ENCODE measurements around the gene STK10.
"Not testable (repeated sequence)": the region's sequence is repeated elsewhere in the genome, so short reads cannot be mapped to it uniquely, and the experiment has no call there.

The STK10 gene

GRCh38 chr5:172153695-172154094 is 34.3 kb downstream of the STK10 start:
- WGBS, 2 experiments: 91% methylated on average over 3 of the region's 3 CpGs
- no peak overlapping the region for H3K27ac ChIP-seq (ENCODE audit: insufficient read depth, low read depth, low read length, poor library complexity, severe bottlenecking)
- no peaks in the 10 kb centered on the region for H3K36me3 ChIP-seq (ENCODE audit: control insufficient read depth, insufficient read depth, low read length)

GRCh38 chr5:172151661-172152210 is 36.3 kb downstream of the STK10 start:
- Histone ChIP-seq H3K27me3 (ENCODE audit: control insufficient read depth, insufficient read depth, low read length, poor library complexity, severe bottlenecking) (no peaks in the 10 kb centered on the region), H3K27ac (ENCODE audit: insufficient read depth, low read depth, low read length, poor library complexity, severe bottlenecking) (no peak overlapping the region), H3K36me3 (ENCODE audit: control insufficient read depth, insufficient read depth, low read length) (no peaks in the 10 kb centered on the region), H3K4me3 (ENCODE audit: insufficient read depth, low read depth, low read length) (no peak overlapping the region), H3K4me1 (ENCODE audit: control insufficient read depth, insufficient read depth, low read length) (no peaks in the 10 kb centered on the region), H3K9me3 (ENCODE audit: control insufficient read depth, low read length) (no peaks in the 10 kb centered on the region)
- WGBS, 2 experiments: 77 to 83% methylated on average over 10 of the region's 10 CpGs

More at GRCh38 chr5:172153695-172154094, 34.3 kb downstream of the STK10 start:
- H3K4me3 ChIP-seq (ENCODE audit: insufficient read depth, low read depth, low read length): no peak overlapping the region
- no peaks in the 10 kb centered on the region for H3K9me3 ChIP-seq (ENCODE audit: control insufficient read depth, low read length)
- H3K4me1 ChIP-seq (ENCODE audit: control insufficient read depth, insufficient read depth, low read length): no peaks in the 10 kb centered on the region
- H3K27me3 ChIP-seq (ENCODE audit: control insufficient read depth, insufficient read depth, low read length, poor library complexity, severe bottlenecking): no peaks in the 10 kb centered on the region

- H3K9me3 ChIP-seq (ENCODE audit: control insufficient read depth, low read length): no peaks in the 10 kb centered on the region
These were observed 37.3 kb downstream of the STK10 start for GRCh38 chr5:172150514-172151425.

GRCh38 chr5:172149481-172149880 is 38.5 kb downstream of the STK10 start:
- not testable (repeated sequence) for H3K27me3 ChIP-seq (ENCODE audit: control insufficient read depth, insufficient read depth, low read length, poor library complexity, severe bottlenecking); H3K4me1 ChIP-seq (ENCODE audit: control insufficient read depth, insufficient read depth, low read length); H3K36me3 ChIP-seq (ENCODE audit: control insufficient read depth, insufficient read depth, low read length); H3K27ac ChIP-seq (ENCODE audit: insufficient read depth, low read depth, low read length, poor library complexity, severe bottlenecking); H3K4me3 ChIP-seq (ENCODE audit: insufficient read depth, low read depth, low read length); H3K9me3 ChIP-seq (ENCODE audit: control insufficient read depth, low read length)
- WGBS, 2 experiments: 79 to 87% methylated on average over 11 of the region's 11 CpGs

More at GRCh38 chr5:172150514-172151425, 37.3 kb downstream of the STK10 start:
- Histone ChIP-seq H3K27ac (ENCODE audit: insufficient read depth, low read depth, low read length, poor library complexity, severe bottlenecking) (no peak overlapping the region), H3K27me3 (ENCODE audit: control insufficient read depth, insufficient read depth, low read length, poor library complexity, severe bottlenecking) (no peaks in the 10 kb centered on the region), H3K4me3 (ENCODE audit: insufficient read depth, low read depth, low read length) (no peak overlapping the region), H3K36me3 (ENCODE audit: control insufficient read depth, insufficient read depth, low read length) (no peaks in the 10 kb centered on the region), H3K4me1 (ENCODE audit: control insufficient read depth, insufficient read depth, low read length) (no peaks in the 10 kb centered on the region)
- 90 to 92% methylated on average over 16 of the region's 16 CpGs for WGBS, 2 experiments

- no peak overlapping the region for H3K27ac ChIP-seq (ENCODE audit: insufficient read depth, low read depth, low read length, poor library complexity, severe bottlenecking)
- H3K36me3 ChIP-seq (ENCODE audit: control insufficient read depth, insufficient read depth, low read length): no peaks in the 10 kb centered on the region
- H3K9me3 ChIP-seq (ENCODE audit: control insufficient read depth, low read length): no peaks in the 10 kb centered on the region
- no peaks in the 10 kb centered on the region for H3K27me3 ChIP-seq (ENCODE audit: control insufficient read depth, insufficient read depth, low read length, poor library complexity, severe bottlenecking)
- 83 to 92% methylated on average over 3 of the region's 3 CpGs for WGBS, 2 experiments
- no peak overlapping the region for H3K4me3 ChIP-seq (ENCODE audit: insufficient read depth, low read depth, low read length)
- peaks cover 5% of the 10 kb centered on the region for H3K4me1 ChIP-seq (ENCODE audit: control insufficient read depth, insufficient read depth, low read length)
These were observed 39.0 kb downstream of the STK10 start for GRCh38 chr5:172149073-172149472.

GRCh38 chr5:172148381-172148780 is 39.6 kb downstream of the STK10 start:
- Histone ChIP-seq H3K9me3 (ENCODE audit: control insufficient read depth, low read length) (no peaks in the 10 kb centered on the region), H3K36me3 (ENCODE audit: control insufficient read depth, insufficient read depth, low read length) (no peaks in the 10 kb centered on the region), H3K27ac (ENCODE audit: insufficient read depth, low read depth, low read length, poor library complexity, severe bottlenecking) (no peak overlapping the region), H3K27me3 (ENCODE audit: control insufficient read depth, insufficient read depth, low read length, poor library complexity, severe bottlenecking) (no peaks in the 10 kb centered on the region), H3K4me1 (ENCODE audit: control insufficient read depth, insufficient read depth, low read length) (peaks cover 5% of the 10 kb centered on the region), H3K4me3 (ENCODE audit: insufficient read depth, low read depth, low read length) (no peak overlapping the region)
- 93 to 95% methylated on average over 9 of the region's 9 CpGs for WGBS, 2 experiments

GRCh38 chr5:172147857-172148256 is 40.2 kb downstream of the STK10 start:
- Histone ChIP-seq H3K4me3 (ENCODE audit: insufficient read depth, low read depth, low read length) (no peak overlapping the region), H3K4me1 (ENCODE audit: control insufficient read depth, insufficient read depth, low read length) (peaks cover 5% of the 10 kb centered on the region), H3K27ac (ENCODE audit: insufficient read depth, low read depth, low read length, poor library complexity, severe bottlenecking) (no peak overlapping the region), H3K27me3 (ENCODE audit: control insufficient read depth, insufficient read depth, low read length, poor library complexity, severe bottlenecking) (no peaks in the 10 kb centered on the region), H3K36me3 (ENCODE audit: control insufficient read depth, insufficient read depth, low read length) (no peaks in the 10 kb centered on the region), H3K9me3 (ENCODE audit: control insufficient read depth, low read length) (no peaks in the 10 kb centered on the region)
- WGBS, 2 experiments: 92 to 94% methylated on average over 10 of the region's 10 CpGs

- 95 to 96% methylated on average over 9 of the region's 9 CpGs for WGBS, 2 experiments
These were observed 41.3 kb downstream of the STK10 start for GRCh38 chr5:172146748-172147092.

GRCh38 chr5:172145870-172146747 is 41.9 kb downstream of the STK10 start:
- H3K4me3 ChIP-seq (ENCODE audit: insufficient read depth, low read depth, low read length): no peak overlapping the region
- H3K27ac ChIP-seq (ENCODE audit: insufficient read depth, low read depth, low read length, poor library complexity, severe bottlenecking): no peak overlapping the region
- 92% methylated on average over 21 of the region's 21 CpGs for WGBS, 2 experiments
- no peaks in the 10 kb centered on the region for H3K9me3 ChIP-seq (ENCODE audit: control insufficient read depth, low read length)
- H3K4me1 ChIP-seq (ENCODE audit: control insufficient read depth, insufficient read depth, low read length): peaks cover 5% of the 10 kb centered on the region
- H3K36me3 ChIP-seq (ENCODE audit: control insufficient read depth, insufficient read depth, low read length): no peaks in the 10 kb centered on the region
- H3K27me3 ChIP-seq (ENCODE audit: control insufficient read depth, insufficient read depth, low read length, poor library complexity, severe bottlenecking): no peaks in the 10 kb centered on the region

More at GRCh38 chr5:172146748-172147092, 41.3 kb downstream of the STK10 start:
- H3K4me3 ChIP-seq (ENCODE audit: insufficient read depth, low read depth, low read length): no peak overlapping the region
- H3K27me3 ChIP-seq (ENCODE audit: control insufficient read depth, insufficient read depth, low read length, poor library complexity, severe bottlenecking): no peaks in the 10 kb centered on the region
- H3K4me1 ChIP-seq (ENCODE audit: control insufficient read depth, insufficient read depth, low read length): peaks cover 5% of the 10 kb centered on the region
- H3K9me3 ChIP-seq (ENCODE audit: control insufficient read depth, low read length): no peaks in the 10 kb centered on the region
- no peaks in the 10 kb centered on the region for H3K36me3 ChIP-seq (ENCODE audit: control insufficient read depth, insufficient read depth, low read length)
- no peak overlapping the region for H3K27ac ChIP-seq (ENCODE audit: insufficient read depth, low read depth, low read length, poor library complexity, severe bottlenecking)

Data from ectodermal cell (in vitro differentiated cells).